Osteocyte (in vitro differentiated cells): ENCODE results near the gene FHIT. TPM values are rescaled to one million over a fixed set of nuclear protein-coding genes. Genes with fewer than 3 reads are reported as not detected.

ENCODE experiments used
- DNase-seq: peaks from one replicate; pipeline ENCODE4 v3.0.0; 2021; ENCODE audit warnings: mixed read lengths; ENCODE audit not compliant: unreplicated experiment; ENCODE audit errors: extremely low spot score
- H3K27ac Mint-ChIP-seq: one replicate; pipeline ENCODE4 v1.8.0; 2021; ENCODE audit warnings: mild to moderate bottlenecking, mixed read lengths; ENCODE audit not compliant: unreplicated experiment
- H3K27me3 Mint-ChIP-seq: one replicate; pipeline ENCODE4 v1.8.0; 2021; ENCODE audit warnings: mixed read lengths; ENCODE audit not compliant: unreplicated experiment
- H3K36me3 Mint-ChIP-seq: one replicate; pipeline ENCODE4 v1.8.0; 2021; ENCODE audit warnings: mixed read lengths; ENCODE audit not compliant: unreplicated experiment
- H3K4me1 Mint-ChIP-seq: one replicate; pipeline ENCODE4 v1.8.0; 2021; ENCODE audit warnings: mixed read lengths; ENCODE audit not compliant: unreplicated experiment
- H3K4me3 Mint-ChIP-seq: one replicate; pipeline ENCODE4 v1.8.0; 2021; ENCODE audit warnings: mild to moderate bottlenecking, moderate library complexity, mixed read lengths; ENCODE audit not compliant: unreplicated experiment
- H3K9me3 Mint-ChIP-seq: one replicate; pipeline ENCODE4 v1.8.0; 2021; ENCODE audit warnings: mixed read lengths; ENCODE audit not compliant: unreplicated experiment
- total RNA-seq: library from RNA; stranded (reverse); gene quantifications from 2 replicates; pipeline ENCODE4 v1.2.1, GENCODE V29; 2021
- TF ChIP-seq, protein P1 (sequence below): fragments of 200-600 bp; sonication (generic); IDR thresholded peaks from 2 replicates; pipeline ENCODE4 v1.5.0; 2021; ENCODE audit warnings: antibody characterized with exemption, mild to moderate bottlenecking, moderate library complexity

The FHIT gene
- total RNA-seq, 1 donor from 2014 or later, result 2.3 TPM

DNA sequence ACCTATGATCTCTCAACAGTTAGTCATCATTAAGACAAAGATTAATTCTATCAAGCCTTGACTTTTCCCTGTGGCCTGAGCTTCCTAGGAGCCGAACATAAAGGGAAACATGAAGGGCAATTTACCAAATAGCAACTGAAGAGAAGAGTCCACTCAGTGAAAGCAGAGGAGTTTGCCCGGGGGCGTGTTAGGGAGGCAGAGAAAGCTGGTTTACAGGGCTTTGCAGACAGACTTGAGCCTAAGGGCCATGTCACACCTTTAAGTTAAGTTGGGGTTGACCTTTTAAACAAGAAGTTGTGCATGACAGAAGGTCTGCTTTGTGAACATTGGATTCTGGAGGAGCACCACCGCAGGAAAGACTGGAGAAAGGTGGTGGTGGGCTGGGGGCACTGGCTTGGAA lies 1499.6 kb downstream of the FHIT start:
- Mint-ChIP-seq H3K27ac (no peak overlapping the region), H3K4me3 (no peak overlapping the region), H3K9me3 (no peaks in the 10 kb centered on the region), H3K4me1 (no peaks in the 10 kb centered on the region), H3K36me3 (no peaks in the 10 kb centered on the region), H3K27me3 (no peaks in the 10 kb centered on the region)
- TF ChIP-seq, protein P1, sequence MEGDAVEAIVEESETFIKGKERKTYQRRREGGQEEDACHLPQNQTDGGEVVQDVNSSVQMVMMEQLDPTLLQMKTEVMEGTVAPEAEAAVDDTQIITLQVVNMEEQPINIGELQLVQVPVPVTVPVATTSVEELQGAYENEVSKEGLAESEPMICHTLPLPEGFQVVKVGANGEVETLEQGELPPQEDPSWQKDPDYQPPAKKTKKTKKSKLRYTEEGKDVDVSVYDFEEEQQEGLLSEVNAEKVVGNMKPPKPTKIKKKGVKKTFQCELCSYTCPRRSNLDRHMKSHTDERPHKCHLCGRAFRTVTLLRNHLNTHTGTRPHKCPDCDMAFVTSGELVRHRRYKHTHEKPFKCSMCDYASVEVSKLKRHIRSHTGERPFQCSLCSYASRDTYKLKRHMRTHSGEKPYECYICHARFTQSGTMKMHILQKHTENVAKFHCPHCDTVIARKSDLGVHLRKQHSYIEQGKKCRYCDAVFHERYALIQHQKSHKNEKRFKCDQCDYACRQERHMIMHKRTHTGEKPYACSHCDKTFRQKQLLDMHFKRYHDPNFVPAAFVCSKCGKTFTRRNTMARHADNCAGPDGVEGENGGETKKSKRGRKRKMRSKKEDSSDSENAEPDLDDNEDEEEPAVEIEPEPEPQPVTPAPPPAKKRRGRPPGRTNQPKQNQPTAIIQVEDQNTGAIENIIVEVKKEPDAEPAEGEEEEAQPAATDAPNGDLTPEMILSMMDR, result no peak
- no peak for DNase-seq

DNA sequence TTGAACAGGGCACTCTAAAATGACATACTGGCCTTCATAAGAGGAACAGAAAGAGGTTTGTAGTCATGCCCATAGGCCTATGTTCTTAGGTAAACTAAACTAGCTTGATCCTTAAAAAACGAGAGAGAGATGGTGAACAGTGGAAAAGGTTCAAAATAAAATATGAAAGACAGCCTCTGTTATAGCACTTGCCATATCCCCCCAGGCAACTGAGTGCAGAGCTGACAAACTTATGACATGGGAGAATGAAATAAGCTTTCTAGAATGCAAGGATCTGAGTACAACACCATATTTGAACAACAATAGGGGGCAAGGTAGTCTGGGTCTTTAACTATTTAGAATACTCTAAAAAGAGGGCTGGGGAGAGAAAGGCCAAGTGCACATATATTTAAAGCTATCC lies 1500.9 kb downstream of the FHIT start:
- Mint-ChIP-seq H3K4me1 (no peaks in the 10 kb centered on the region), H3K27me3 (no peaks in the 10 kb centered on the region), H3K9me3 (no peaks in the 10 kb centered on the region), H3K36me3 (no peaks in the 10 kb centered on the region), H3K4me3 (no peak overlapping the region), H3K27ac (no peak overlapping the region)
- DNase-seq, result no peak
- TF ChIP-seq, protein P1, result no peak

DNA sequence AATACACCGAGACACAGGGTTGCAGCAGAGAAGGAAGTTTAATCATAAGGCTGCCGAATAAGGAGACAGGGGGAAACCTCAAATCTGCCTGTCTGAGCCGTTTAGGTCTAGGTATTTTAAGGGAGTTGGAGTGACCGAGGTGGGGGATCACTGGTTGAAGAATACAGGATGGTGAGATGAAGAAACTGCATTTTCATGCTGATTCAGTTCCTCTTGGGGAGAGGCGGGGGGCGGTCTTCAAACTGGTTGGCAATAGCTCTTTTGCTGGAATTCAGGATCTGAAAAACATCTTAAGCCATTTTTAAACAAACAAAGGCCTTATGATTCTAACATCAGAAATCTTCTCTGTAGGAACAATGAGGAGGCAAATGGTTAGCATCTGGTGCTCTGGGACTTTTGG lies 1502.0 kb downstream of the FHIT start:
- DNase-seq, result no peak

DNA sequence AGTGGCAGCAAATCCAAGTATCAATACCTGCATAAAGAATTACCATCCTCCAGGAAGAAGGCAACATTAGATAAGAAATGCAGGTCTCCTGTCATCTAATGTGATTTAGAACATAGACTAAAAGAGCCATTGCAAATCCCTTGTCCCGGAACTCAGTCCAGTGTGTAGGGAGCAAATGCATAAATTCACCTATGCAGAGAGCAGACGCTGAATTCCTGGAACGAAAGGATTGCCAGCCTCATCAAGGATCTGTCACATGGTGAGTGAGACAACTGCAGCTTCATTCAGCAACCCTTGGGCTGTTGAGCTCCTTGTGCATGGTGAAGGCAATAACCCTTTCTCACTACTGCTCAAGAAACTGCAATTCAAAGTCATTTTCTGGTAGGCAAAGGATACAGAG lies 1504.7 kb downstream of the FHIT start:
- no peak for DNase-seq
- TF ChIP-seq, protein P1, result no peak
- Mint-ChIP-seq H3K4me1 (no peaks in the 10 kb centered on the region), H3K27ac (no peak overlapping the region), H3K36me3 (no peaks in the 10 kb centered on the region), H3K9me3 (no peaks in the 10 kb centered on the region), H3K4me3 (no peak overlapping the region), H3K27me3 (peaks cover 4% of the 10 kb centered on the region)

More for the DNA sequence above, 1502.0 kb downstream of the FHIT start:
- H3K4me1 Mint-ChIP-seq, result no peaks in the 10 kb centered on the region
- TF ChIP-seq, protein P1, result no peak
- H3K27ac Mint-ChIP-seq, result no peak overlapping the region
- H3K36me3 Mint-ChIP-seq, result no peaks in the 10 kb centered on the region
- H3K27me3 Mint-ChIP-seq, result no peaks in the 10 kb centered on the region
- H3K4me3 Mint-ChIP-seq, result no peak overlapping the region
- H3K9me3 Mint-ChIP-seq, result no peaks in the 10 kb centered on the region

DNA sequence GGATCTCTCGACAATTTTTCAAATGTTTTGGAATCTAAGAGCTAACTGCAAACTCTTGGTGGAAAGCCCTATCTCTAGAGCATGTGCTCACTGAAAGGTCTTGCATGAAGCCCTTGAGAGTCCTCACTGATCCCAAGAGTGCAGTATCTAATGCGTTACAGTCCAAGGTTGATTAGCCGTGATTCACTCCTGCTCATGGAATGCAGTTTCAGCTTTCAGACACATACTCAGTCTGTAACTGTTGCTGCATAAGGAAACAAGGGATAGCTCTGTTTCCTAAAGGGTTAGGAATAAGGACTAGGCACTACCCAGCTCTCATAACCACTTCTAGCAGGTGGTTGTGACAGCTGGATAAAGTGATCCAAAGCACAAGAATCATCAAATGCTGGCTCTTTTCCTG lies 1514.0 kb downstream of the FHIT start:
- TF ChIP-seq, protein P1, result no peak
- DNase-seq, result no peak
- Mint-ChIP-seq H3K27me3 (peaks cover 3% of the 10 kb centered on the region), H3K27ac (no peak overlapping the region), H3K9me3 (no peaks in the 10 kb centered on the region), H3K4me1 (no peaks in the 10 kb centered on the region), H3K36me3 (no peaks in the 10 kb centered on the region), H3K4me3 (no peak overlapping the region)
